ENCODE data around the gene SNX14.

SNX14 gene

GRCh38 chr6:85496856-85497255 lies 96.8 kb downstream of the SNX14 start:
- no peak for DNase-seq

GRCh38 chr6:85496009-85496579 lies 97.6 kb downstream of the SNX14 start:
- DNase-seq = no peak

GRCh38 chr6:85494547-85495536 lies 98.8 kb downstream of the SNX14 start:
- DNase-seq = no peak

GRCh38 chr6:85493389-85493788 lies 100.3 kb downstream of the SNX14 start:
- DNase-seq = no peak

GRCh38 chr6:85490516-85491248 lies 103.0 kb downstream of the SNX14 start:
- no peak for DNase-seq

GRCh38 chr6:85484948-85485347 lies 108.7 kb downstream of the SNX14 start:
- DNase-seq = no peak

- DNase-seq = no peak
These were observed 109.8 kb downstream of the SNX14 start for GRCh38 chr6:85483846-85484245.

GRCh38 chr6:85482905-85483700 lies 110.6 kb downstream of the SNX14 start:
- DNase-seq = no peak

- DNase-seq = no peak
These were observed 111.3 kb downstream of the SNX14 start for GRCh38 chr6:85482206-85482904.

GRCh38 chr6:85479208-85479607 lies 114.5 kb downstream of the SNX14 start:
- no peak for DNase-seq

GRCh38 chr6:85476532-85476931 lies 117.1 kb downstream of the SNX14 start:
- DNase-seq = no peak

GRCh38 chr6:85473748-85474147 lies 119.9 kb downstream of the SNX14 start:
- DNase-seq = no peak

GRCh38 chr6:85472744-85473143 lies 120.9 kb downstream of the SNX14 start:
- DNase-seq = no peak

GRCh38 chr6:85470023-85470410 lies 123.6 kb downstream of the SNX14 start:
- DNase-seq = no peak

GRCh38 chr6:85469276-85470022 lies 124.2 kb downstream of the SNX14 start:
- DNase-seq = no peak

GRCh38 chr6:85468326-85468725 lies 125.3 kb downstream of the SNX14 start:
- DNase-seq = no peak

- no peak for DNase-seq
These were observed 127.9 kb downstream of the SNX14 start for GRCh38 chr6:85465762-85466161.

- DNase-seq = no peak
These were observed 128.9 kb downstream of the SNX14 start for GRCh38 chr6:85464722-85465150.

GRCh38 chr6:85464260-85464644 lies 129.4 kb downstream of the SNX14 start:
- DNase-seq = no peak

- DNase-seq = no peak
These were observed 129.9 kb downstream of the SNX14 start for GRCh38 chr6:85463621-85464259.

- no peak for DNase-seq
These were observed 131.0 kb downstream of the SNX14 start for GRCh38 chr6:85462673-85463072.
